ENCODE results near the gene ATP6AP1. TPM values are rescaled to one million over a fixed set of nuclear protein-coding genes. Genes with fewer than 3 reads are reported as not detected.
"Not testable (repeated sequence)": the region's sequence is repeated elsewhere in the genome, so short reads cannot be mapped to it uniquely, and the experiment has no call there.

ATP6AP1 gene
- total RNA-seq, 1 donor = 61.9 TPM

DNA sequence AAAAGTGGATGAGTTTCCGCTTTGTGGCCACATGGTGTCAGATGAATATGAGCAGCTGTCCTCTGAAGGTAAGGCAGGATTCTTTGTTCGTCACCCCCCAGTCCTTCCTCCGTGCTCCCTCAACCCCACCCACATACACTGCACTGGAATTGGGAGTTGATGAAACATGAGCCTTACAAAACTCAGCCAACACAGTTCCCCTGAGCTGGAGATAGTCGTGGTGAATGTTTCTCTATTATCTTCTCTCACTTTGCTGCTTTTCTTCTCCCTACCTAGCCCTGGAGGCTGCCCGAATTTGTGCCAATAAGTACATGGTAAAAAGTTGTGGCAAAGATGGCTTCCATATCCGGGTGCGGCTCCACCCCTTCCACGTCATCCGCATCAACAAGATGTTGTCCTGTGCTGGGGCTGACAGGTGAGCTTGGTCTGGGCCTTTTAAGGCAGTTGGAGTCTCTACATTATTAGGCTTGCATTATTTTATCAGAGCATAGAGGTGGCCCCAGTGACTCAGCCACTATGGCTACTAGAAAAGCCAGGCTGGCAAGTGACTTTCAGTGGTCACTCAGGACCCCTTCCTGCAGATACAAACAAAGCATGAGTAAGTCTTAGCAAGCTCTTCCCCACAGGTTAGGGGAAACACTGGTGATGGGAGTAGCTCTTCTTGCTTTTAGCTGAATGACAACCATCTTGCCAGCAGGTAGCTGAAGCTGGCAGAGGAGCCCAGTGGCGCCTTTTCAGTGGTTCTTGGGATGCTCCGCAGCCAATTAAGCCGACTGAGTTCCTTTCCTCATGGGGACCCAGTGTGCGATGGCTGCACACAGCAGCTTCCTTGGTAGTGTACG is 28.7 kb upstream of the ATP6AP1 start:
- peaks cover 20% of the 10 kb centered on the region for H4K20me1 ChIP-seq (ENCODE audit: insufficient read depth, low read length)
- DNase-seq (ENCODE audit: insufficient read length, low spot score, missing footprints) = peak; percentile 73
- H3K9me3 ChIP-seq (ENCODE audit: low read depth, low read length) = no peaks in the 10 kb centered on the region
- H3K4me1 ChIP-seq (ENCODE audit: insufficient read depth, low read length) = peaks cover 3% of the 10 kb centered on the region
- H3K36me3 ChIP-seq (ENCODE audit: insufficient read depth, low read length) = peaks cover 30% of the 10 kb centered on the region
- H3K4me3 ChIP-seq (ENCODE audit: insufficient read depth, low read length) = peak overlapping the region; percentile 79
- peak overlapping the region; percentile 85 for H3K4me2 ChIP-seq (ENCODE audit: insufficient read depth, low read length)
- no peaks in the 10 kb centered on the region for H3K27me3 ChIP-seq (ENCODE audit: insufficient read depth, low read length)
- H2AFZ ChIP-seq (ENCODE audit: low read length) = no peak overlapping the region
- H3K79me2 ChIP-seq (ENCODE audit: insufficient read depth, low read length) = peaks cover 20% of the 10 kb centered on the region
- peak overlapping the region; percentile 87 for H3K27ac ChIP-seq (ENCODE audit: low read depth, low read length)
- TF ChIP-seq, protein P1, sequence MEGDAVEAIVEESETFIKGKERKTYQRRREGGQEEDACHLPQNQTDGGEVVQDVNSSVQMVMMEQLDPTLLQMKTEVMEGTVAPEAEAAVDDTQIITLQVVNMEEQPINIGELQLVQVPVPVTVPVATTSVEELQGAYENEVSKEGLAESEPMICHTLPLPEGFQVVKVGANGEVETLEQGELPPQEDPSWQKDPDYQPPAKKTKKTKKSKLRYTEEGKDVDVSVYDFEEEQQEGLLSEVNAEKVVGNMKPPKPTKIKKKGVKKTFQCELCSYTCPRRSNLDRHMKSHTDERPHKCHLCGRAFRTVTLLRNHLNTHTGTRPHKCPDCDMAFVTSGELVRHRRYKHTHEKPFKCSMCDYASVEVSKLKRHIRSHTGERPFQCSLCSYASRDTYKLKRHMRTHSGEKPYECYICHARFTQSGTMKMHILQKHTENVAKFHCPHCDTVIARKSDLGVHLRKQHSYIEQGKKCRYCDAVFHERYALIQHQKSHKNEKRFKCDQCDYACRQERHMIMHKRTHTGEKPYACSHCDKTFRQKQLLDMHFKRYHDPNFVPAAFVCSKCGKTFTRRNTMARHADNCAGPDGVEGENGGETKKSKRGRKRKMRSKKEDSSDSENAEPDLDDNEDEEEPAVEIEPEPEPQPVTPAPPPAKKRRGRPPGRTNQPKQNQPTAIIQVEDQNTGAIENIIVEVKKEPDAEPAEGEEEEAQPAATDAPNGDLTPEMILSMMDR (IDR thresholded peaks at IDR 0.05; ENCODE audit: extremely low read depth, low read depth, low read length) = no peak

DNA sequence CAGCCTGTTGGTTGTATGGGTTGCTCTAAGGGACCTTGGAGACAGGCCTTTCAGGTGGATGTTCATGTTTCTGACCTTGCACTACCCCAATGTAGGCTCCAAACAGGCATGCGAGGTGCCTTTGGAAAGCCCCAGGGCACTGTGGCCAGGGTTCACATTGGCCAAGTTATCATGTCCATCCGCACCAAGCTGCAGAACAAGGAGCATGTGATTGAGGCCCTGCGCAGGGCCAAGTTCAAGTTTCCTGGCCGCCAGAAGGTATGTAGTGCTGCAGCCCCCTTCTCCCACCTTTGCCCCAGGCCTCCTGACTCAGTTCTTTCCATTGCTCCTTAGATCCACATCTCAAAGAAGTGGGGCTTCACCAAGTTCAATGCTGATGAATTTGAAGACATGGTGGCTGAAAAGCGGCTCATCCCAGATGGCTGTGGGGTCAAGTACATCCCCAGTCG is 28.1 kb upstream of the ATP6AP1 start:
- H3K4me3 ChIP-seq (ENCODE audit: insufficient read depth, low read length) = peak overlapping the region; percentile 79
- peaks cover 20% of the 10 kb centered on the region for H4K20me1 ChIP-seq (ENCODE audit: insufficient read depth, low read length)
- H3K4me2 ChIP-seq (ENCODE audit: insufficient read depth, low read length) = peak overlapping the region; percentile 85
- not testable (repeated sequence) for H2AFZ ChIP-seq (ENCODE audit: low read length); H3K4me1 ChIP-seq (ENCODE audit: insufficient read depth, low read length); DNase-seq (ENCODE audit: insufficient read length, low spot score, missing footprints); H3K27ac ChIP-seq (ENCODE audit: low read depth, low read length); H3K27me3 ChIP-seq (ENCODE audit: insufficient read depth, low read length); H3K9me3 ChIP-seq (ENCODE audit: low read depth, low read length)
- peaks cover 20% of the 10 kb centered on the region for H3K79me2 ChIP-seq (ENCODE audit: insufficient read depth, low read length)
- H3K36me3 ChIP-seq (ENCODE audit: insufficient read depth, low read length) = peaks cover 30% of the 10 kb centered on the region

DNA sequence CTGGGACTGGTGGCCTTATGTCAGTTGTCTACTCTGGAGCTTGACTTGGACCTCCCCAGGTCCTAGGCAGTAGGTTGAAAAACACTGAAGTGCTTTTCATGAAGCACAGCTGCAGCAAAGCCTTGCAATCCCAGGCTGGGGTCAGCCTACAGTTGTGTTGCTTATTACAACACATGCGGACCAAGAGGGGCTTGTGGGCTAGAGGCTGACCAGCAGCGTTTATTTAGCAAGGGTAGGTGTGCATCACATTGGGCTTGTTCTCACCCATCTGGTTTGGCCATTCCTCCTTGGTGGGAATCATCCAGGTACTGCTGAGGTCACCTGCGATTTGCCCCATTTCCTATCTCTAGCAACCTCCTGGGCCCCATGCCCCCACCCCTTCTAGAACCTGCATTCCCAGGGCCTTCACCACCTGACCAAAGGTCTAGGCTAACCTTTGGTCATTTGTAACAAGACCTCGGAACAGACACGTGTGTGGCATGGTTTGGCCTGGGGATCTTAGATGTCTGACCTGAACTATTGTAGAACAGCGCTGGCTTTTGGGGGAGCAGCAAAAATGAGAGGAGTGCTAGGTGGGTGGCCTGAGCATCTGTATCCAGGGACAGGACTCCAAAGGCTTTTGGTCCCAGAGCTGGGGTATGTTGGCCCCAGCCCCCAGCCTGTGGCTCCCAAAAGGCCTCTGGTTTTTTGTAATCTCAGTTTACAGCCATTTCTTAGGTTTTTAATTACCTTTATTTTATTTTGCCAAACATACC is 27.3 kb upstream of the ATP6AP1 start:
- no peak overlapping the region for H2AFZ ChIP-seq (ENCODE audit: low read length)
- H3K4me3 ChIP-seq (ENCODE audit: insufficient read depth, low read length) = no peak overlapping the region
- peaks cover 20% of the 10 kb centered on the region for H4K20me1 ChIP-seq (ENCODE audit: insufficient read depth, low read length)
- no peak overlapping the region for H3K4me2 ChIP-seq (ENCODE audit: insufficient read depth, low read length)
- no peak for DNase-seq (ENCODE audit: insufficient read length, low spot score, missing footprints)
- H3K27me3 ChIP-seq (ENCODE audit: insufficient read depth, low read length) = no peaks in the 10 kb centered on the region
- no peak overlapping the region for H3K27ac ChIP-seq (ENCODE audit: low read depth, low read length)
- peaks cover 20% of the 10 kb centered on the region for H3K79me2 ChIP-seq (ENCODE audit: insufficient read depth, low read length)
- peaks cover 30% of the 10 kb centered on the region for H3K36me3 ChIP-seq (ENCODE audit: insufficient read depth, low read length)
- H3K9me3 ChIP-seq (ENCODE audit: low read depth, low read length) = no peaks in the 10 kb centered on the region
- peaks cover 3% of the 10 kb centered on the region for H3K4me1 ChIP-seq (ENCODE audit: insufficient read depth, low read length)
- TF ChIP-seq, protein P1 (IDR thresholded peaks at IDR 0.05; ENCODE audit: extremely low read depth, low read depth, low read length) = no peak

DNA sequence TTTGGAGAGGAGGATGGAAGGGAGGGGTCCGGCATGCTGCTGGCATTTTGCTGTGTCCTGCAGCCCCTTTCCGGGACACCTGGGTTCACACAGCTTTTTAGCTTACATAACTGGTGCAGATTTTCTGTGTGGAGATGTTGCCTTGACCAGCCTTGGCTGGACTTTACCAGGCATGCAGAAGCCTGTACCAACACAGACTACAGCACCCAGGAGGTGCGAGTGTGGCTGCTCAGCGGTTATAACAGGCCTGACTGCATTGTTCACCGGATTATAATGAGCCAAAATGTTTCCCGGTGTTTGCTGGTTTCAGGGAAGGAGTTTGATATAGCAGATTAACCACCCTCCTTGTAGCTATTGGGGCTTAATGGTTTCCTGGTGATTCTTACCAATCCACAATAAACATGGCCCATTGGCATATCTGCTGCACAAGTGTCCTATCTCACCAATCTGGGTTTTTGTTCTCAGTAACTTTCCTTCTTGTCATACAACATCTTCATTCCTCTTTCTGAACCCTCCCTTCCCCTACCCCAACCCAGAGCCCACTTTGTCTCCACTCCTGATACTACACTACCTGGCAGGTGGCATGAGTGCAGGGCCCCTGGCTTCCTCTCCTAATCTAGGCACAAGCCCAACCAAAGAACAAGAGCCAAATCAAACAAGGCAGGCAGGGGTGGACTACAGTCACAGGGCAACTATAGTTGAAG is 26.4 kb upstream of the ATP6AP1 start:
- H3K79me2 ChIP-seq (ENCODE audit: insufficient read depth, low read length) = peaks cover 20% of the 10 kb centered on the region
- TF ChIP-seq, protein P1 (IDR thresholded peaks at IDR 0.05; ENCODE audit: extremely low read depth, low read depth, low read length) = no peak
- no peaks in the 10 kb centered on the region for H3K27me3 ChIP-seq (ENCODE audit: insufficient read depth, low read length)
- no peak overlapping the region for H3K27ac ChIP-seq (ENCODE audit: low read depth, low read length)
- no peak for DNase-seq (ENCODE audit: insufficient read length, low spot score, missing footprints)
- no peak overlapping the region for H3K4me3 ChIP-seq (ENCODE audit: insufficient read depth, low read length)
- H4K20me1 ChIP-seq (ENCODE audit: insufficient read depth, low read length) = peaks cover 20% of the 10 kb centered on the region
- H3K36me3 ChIP-seq (ENCODE audit: insufficient read depth, low read length) = peaks cover 30% of the 10 kb centered on the region
- peaks cover 3% of the 10 kb centered on the region for H3K4me1 ChIP-seq (ENCODE audit: insufficient read depth, low read length)
- no peak overlapping the region for H3K4me2 ChIP-seq (ENCODE audit: insufficient read depth, low read length)
- H3K9me3 ChIP-seq (ENCODE audit: low read depth, low read length) = no peaks in the 10 kb centered on the region
- H2AFZ ChIP-seq (ENCODE audit: low read length) = no peak overlapping the region
